Gastrocnemius medialis (tissue), 4 donors: ENCODE results near the gene ANTXR1. TPM values are rescaled to one million over a fixed set of nuclear protein-coding genes. Genes with fewer than 3 reads are reported as not detected.

Experiments used
- ATAC-seq, 2 donors: fragments of 150-250 bp; one replicate each; pipeline ENCODE4 v1.9.1; 2016
- DNase-seq, 2 donors: peaks; one replicate each; pipeline ENCODE4 v3.0.0-alpha.2; 2019
- H3K27ac ChIP-seq, 4 donors: fragments of 200-600 bp; sonication (generic); 1 replicate in 1 of 4; 2 replicates in 3 of 4; pipeline ENCODE4 v1.5.1; 2016 to 2018; ENCODE audit warnings: mild to moderate bottlenecking in 2 of 4, moderate library complexity in 1 of 4
- H3K27me3 ChIP-seq, 3 donors: fragments of 200-600 bp; sonication (generic) in 2 of 3; 1 replicate in 1 of 3; 2 replicates in 2 of 3; pipeline versions ENCODE4 v1.5.1 to v1.6.0; 2016 to 2019; ENCODE audit warnings: mild to moderate bottlenecking in 1 of 3, moderate library complexity in 1 of 3
- H3K36me3 ChIP-seq, 2 donors: fragments of 200-600 bp; sonication (generic) in 1 of 2; one replicate each; pipeline ENCODE4 v1.5.1; 2017 to 2018
- H3K4me1 ChIP-seq, 2 donors: fragments of 200-600 bp; sonication (generic) in 1 of 2; one replicate each; pipeline ENCODE4 v1.5.1; 2016 to 2017; ENCODE audit warnings: mild to moderate bottlenecking in 2 of 2
- H3K4me3 ChIP-seq, 4 donors: fragments of 200-600 bp; sonication (generic) in 3 of 4; 1 replicate in 1 of 4; 2 replicates in 3 of 4; pipeline ENCODE4 v1.5.1; 2016 to 2019; ENCODE audit warnings: mild to moderate bottlenecking in 2 of 4
- H3K9me3 ChIP-seq, 3 donors: fragments of 200-600 bp; sonication (generic) in 2 of 3; 1 replicate in 1 of 3; 2 replicates in 2 of 3; pipeline ENCODE4 v1.5.1; 2016 to 2019
- CTCF ChIP-seq, 5 experiments: fragments of 450-650 bp in 3 of 5; fragments of 200-600 bp in 2 of 5; sonication (generic) in 2 of 5; IDR thresholded peaks in 4 of 5; conservative IDR thresholded peaks in 1 of 5; 1 replicate in 4 of 5; 2 replicates in 1 of 5; pipeline ENCODE4 v1.5.1; 2016 to 2019; ENCODE audit warnings: antibody characterized with exemption in 5 of 5, mild to moderate bottlenecking in 3 of 5, moderate library complexity in 3 of 5
- POLR2A ChIP-seq, 2 donors: fragments of 450-650 bp; IDR thresholded peaks; one replicate each; pipeline ENCODE4 v1.6.1; 2017; ENCODE audit warnings: antibody characterized with exemption in 2 of 2, mild to moderate bottlenecking in 2 of 2, moderate library complexity in 2 of 2
- in situ Hi-C, 4 donors: fragments of 200-750 bp; cut with MboI; loops; one replicate each; pipeline versions ENCODE4 v1.15.0 to v1.8.0; 2017; ENCODE audit warnings: low sequenced_read_pairs in 4 of 4
- intact Hi-C: fragments of 100-400 bp; cut with DNase I; formaldehyde crosslinking; loops from one replicate; pipeline ENCODE4 v1.15.1; 2023; ENCODE audit warnings: low total_unique reads
- total RNA-seq, 4 donors: library from RNA; depleted of rRNA; stranded (reverse); fragments of >200 nt; gene quantifications; one replicate each; pipeline versions ENCODE4 v1.1.0 to v1.2.3, GENCODE V29; 2016

ANTXR1 gene
- total RNA-seq, 4 donors from 2014 or later = 8.0 to 13.6 (median 9.7) TPM

GRCh38 chr2:69162057-69162456 is 149.1 kb downstream of the ANTXR1 start:
- H3K27me3 ChIP-seq = no peaks in the 10 kb centered on the region
- intact Hi-C loops = no loop called here
- H3K4me1 ChIP-seq = peaks cover 0 to 14% of the 10 kb centered on the region in 2 donors
- H3K4me3 ChIP-seq = no peak overlapping the region
- ATAC-seq (no peak), DNase-seq (no peak)
- H3K36me3 ChIP-seq = no peaks in the 10 kb centered on the region
- in situ Hi-C loops = no loop called here
- H3K27ac ChIP-seq = no peak overlapping the region
- H3K9me3 ChIP-seq = no peaks in the 10 kb centered on the region
- TF ChIP-seq POLR2A (IDR thresholded peaks at IDR 0.05) (no peak), CTCF (IDR thresholded peaks at IDR 0.05 in 4 of 5, conservative IDR thresholded peaks at IDR 0.05 in 1 of 5) (no peak)

GRCh38 chr2:69163109-69163508 is 150.1 kb downstream of the ANTXR1 start:
- Histone ChIP-seq H3K27ac (no peak overlapping the region), H3K27me3 (no peaks in the 10 kb centered on the region), H3K9me3 (no peaks in the 10 kb centered on the region), H3K36me3 (no peaks in the 10 kb centered on the region), H3K4me1 (peaks cover 0 to 14% of the 10 kb centered on the region in 2 donors), H3K4me3 (no peak overlapping the region)
- TF ChIP-seq CTCF (IDR thresholded peaks at IDR 0.05 in 4 of 5, conservative IDR thresholded peaks at IDR 0.05 in 1 of 5) (no peak), POLR2A (IDR thresholded peaks at IDR 0.05) (no peak)
- peak in 1 of 2 donors; percentile 22 for DNase-seq
- ATAC-seq = peak; percentile 63 to 82
- in situ Hi-C loops (no loop called here), intact Hi-C loops (no loop called here)

- intact Hi-C loops = no loop called here
Measured at GRCh38 chr2:69163556-69163955, 150.6 kb downstream of the ANTXR1 start.

GRCh38 chr2:69164061-69164778 is 151.2 kb downstream of the ANTXR1 start:
- no peaks in the 10 kb centered on the region for H3K36me3 ChIP-seq
- H3K9me3 ChIP-seq = no peaks in the 10 kb centered on the region
- in situ Hi-C loops (no loop called here), intact Hi-C loops (no loop called here)
- no peak for TF ChIP-seq POLR2A (IDR thresholded peaks at IDR 0.05)
- TF ChIP-seq CTCF (IDR thresholded peaks at IDR 0.05 in 4 of 5, conservative IDR thresholded peaks at IDR 0.05 in 1 of 5) = no peak
- H3K4me3 ChIP-seq = no peak overlapping the region
- ATAC-seq = no peak
- peaks cover 0 to 14% of the 10 kb centered on the region in 2 donors for H3K4me1 ChIP-seq
- H3K27ac ChIP-seq = no peak overlapping the region
- DNase-seq = no peak
- no peaks in the 10 kb centered on the region for H3K27me3 ChIP-seq

More at GRCh38 chr2:69163556-69163955, 150.6 kb downstream of the ANTXR1 start:
- TF ChIP-seq CTCF (IDR thresholded peaks at IDR 0.05 in 4 of 5, conservative IDR thresholded peaks at IDR 0.05 in 1 of 5) (no peak), POLR2A (IDR thresholded peaks at IDR 0.05) (no peak)
- DNase-seq (no peak), ATAC-seq (no peak)
- in situ Hi-C loops = no loop called here
- Histone ChIP-seq H3K9me3 (no peaks in the 10 kb centered on the region), H3K4me3 (no peak overlapping the region), H3K36me3 (no peaks in the 10 kb centered on the region), H3K27ac (no peak overlapping the region), H3K4me1 (peaks cover 0 to 14% of the 10 kb centered on the region in 2 donors), H3K27me3 (no peaks in the 10 kb centered on the region)
